Caco-2 (cell line): ENCODE results near the gene LHX5. TPM values are rescaled to one million over a fixed set of nuclear protein-coding genes. Genes with fewer than 3 reads are reported as not detected.
A peak's percentile ranks its signal among the peaks of the same experiment; 100 is the strongest.

Experiments
- BruUV-seq: library from RNA; stranded (reverse); fragments of 400-500 nt; replicated peaks from 2 replicates; lab custom pipeline; 2021; lab: Mats Ljungman, UMichigan
- CTCF ChIA-PET: fragments of 300-600 bp; sonication (Branson Sonifier 250); formaldehyde crosslinking; loops from one replicate; lab custom pipeline; 2022; ENCODE audit warnings: antibody characterized with exemption; lab: Charles Lee
- POLR2A ChIA-PET: fragments of 300-600 bp; sonication (Branson Sonifier 250); formaldehyde crosslinking; loops from one replicate; lab custom pipeline; 2022; ENCODE audit warnings: antibody characterized with exemption; lab: Charles Lee
- DNase-seq, 2 experiments: peaks; one replicate each; pipeline versions ENCODE4 v3.0.0 to v3.0.0-alpha.2; 2020 to 2022
- H3K27me3 ChIP-seq: replicated peaks from 2 replicates; pipeline ENCODE4 v1.6.0; 2011; ENCODE audit warnings: low read length; ENCODE audit not compliant: control insufficient read depth, insufficient read depth
- H3K36me3 ChIP-seq: 2 replicates; pipeline ENCODE4 v1.5.1; 2011; ENCODE audit warnings: low read length; ENCODE audit not compliant: control insufficient read depth, insufficient read depth
- H3K4me1 ChIP-seq: fragments of 250-450 bp; sonication (Bioruptor Pico); 2 replicates; pipeline ENCODE4 v1.5.1; 2020; ENCODE audit warnings: mild to moderate bottlenecking
- H3K4me3 ChIP-seq: 2 replicates; pipeline ENCODE4 v1.5.1; 2011; ENCODE audit warnings: low read depth, mild to moderate bottlenecking, control low read depth, low read length
- H3K9me3 ChIP-seq: fragments of 250-450 bp; sonication (Bioruptor Pico); 2 replicates; pipeline ENCODE4 v1.5.1; 2020; ENCODE audit warnings: mild to moderate bottlenecking, moderate library complexity
- H3K27ac Mint-ChIP-seq: one replicate; pipeline ENCODE4 v1.8.0; 2022; ENCODE audit warnings: mixed read lengths; ENCODE audit not compliant: unreplicated experiment
- H3K27me3 Mint-ChIP-seq: one replicate; pipeline ENCODE4 v1.8.0; 2022; ENCODE audit warnings: mixed read lengths; ENCODE audit not compliant: insufficient read depth, unreplicated experiment
- H3K36me3 Mint-ChIP-seq: one replicate; pipeline ENCODE4 v1.8.0; 2022; ENCODE audit warnings: mild to moderate bottlenecking, mixed read lengths; ENCODE audit not compliant: insufficient read depth, unreplicated experiment
- H3K4me1 Mint-ChIP-seq: one replicate; pipeline ENCODE4 v1.8.0; 2022; ENCODE audit warnings: low read depth, mixed read lengths; ENCODE audit not compliant: unreplicated experiment
- H3K4me3 Mint-ChIP-seq: one replicate; pipeline ENCODE4 v1.8.0; 2022; ENCODE audit warnings: mild to moderate bottlenecking, moderate library complexity, mixed read lengths; ENCODE audit not compliant: unreplicated experiment
- H3K9me3 Mint-ChIP-seq: one replicate; pipeline ENCODE4 v1.8.0; 2022; ENCODE audit warnings: mixed read lengths; ENCODE audit not compliant: unreplicated experiment
- CTCF ChIP-seq, 2 experiments: fragments of 200-600 bp in 1 of 2; IDR thresholded peaks; 1 replicate in 1 of 2; 2 replicates in 1 of 2; pipeline versions ENCODE4 v1.5.1 to v1.8.0; 2011 to 2022; ENCODE audit warnings: antibody characterized with exemption in 1 of 2, control low read depth in 1 of 2, inconsistent platforms in 1 of 2, low read depth in 1 of 2, low read length in 1 of 2, mild to moderate bottlenecking in 1 of 2, moderate library complexity in 1 of 2; ENCODE audit not compliant: insufficient read depth in 1 of 2, severe bottlenecking in 1 of 2, unreplicated experiment in 1 of 2
- intact Hi-C: fragments of 100-400 bp; cut with micrococcal nuclease; formaldehyde crosslinking; loops from one replicate; pipeline ENCODE4 v1.10.0; 2022; ENCODE audit not compliant: unreplicated experiment
- total RNA-seq: library from RNA; stranded (reverse); gene quantifications from 2 replicates; pipeline ENCODE4 v1.2.3, GENCODE V29; 2022

The LHX5 gene
- total RNA-seq, 1 experiment from 2014 or later = 0.25 TPM

- ChIA-PET POLR2A (no interaction called here), CTCF (interaction anchor here (0.6 kb wide), 1 partner anchor 284 kb away, joined by 12 read pairs; no protein-coding TSS in a partner anchor)
- no peak overlapping the region for H3K4me3 ChIP-seq
- H3K9me3 ChIP-seq = no peaks in the 10 kb centered on the region
- H3K4me3 Mint-ChIP-seq = no peak overlapping the region
- no peaks in the 10 kb centered on the region for H3K9me3 Mint-ChIP-seq
- H3K36me3 ChIP-seq = no peaks in the 10 kb centered on the region
- peaks cover 9% of the 10 kb centered on the region; the same call in 1 of the 2 replicates for H3K4me1 ChIP-seq
- no peaks in the 10 kb centered on the region for H3K36me3 Mint-ChIP-seq
- TF ChIP-seq CTCF (IDR thresholded peaks at IDR 0.05; ENCODE audit: insufficient read depth in 1 of 2, low read depth in 1 of 2, low read length in 1 of 2, severe bottlenecking in 1 of 2, unreplicated experiment in 1 of 2) = no peak
- intact Hi-C loops = no loop called here
- no peaks in the 10 kb centered on the region for H3K27me3 ChIP-seq
- no TSS peak for BruUV-seq
- no peak for DNase-seq
- peaks cover 7% of the 10 kb centered on the region for H3K4me1 Mint-ChIP-seq
- H3K27me3 Mint-ChIP-seq = no peaks in the 10 kb centered on the region
- no peak overlapping the region for H3K27ac Mint-ChIP-seq
Measured at GRCh38 chr12:113424456-113424855, 47.2 kb downstream of the LHX5 start.

- ChIA-PET CTCF (interaction anchor here (0.6 to 1.1 kb wide), 3 partner anchors 19 to 226 kb away, joined by 3 to 4 read pairs (median 4); no protein-coding TSS in a partner anchor), POLR2A (no interaction called here)
- no peak for TF ChIP-seq CTCF (IDR thresholded peaks at IDR 0.05; ENCODE audit: insufficient read depth in 1 of 2, low read depth in 1 of 2, low read length in 1 of 2, severe bottlenecking in 1 of 2, unreplicated experiment in 1 of 2)
- intact Hi-C loops = loop anchor here (2.0 kb wide), 1 partner anchor 110 kb away; no protein-coding TSS in a partner anchor
- H3K4me3 Mint-ChIP-seq = peak overlapping the region; percentile 84
- H3K27me3 Mint-ChIP-seq = no peaks in the 10 kb centered on the region
- peaks cover 7% of the 10 kb centered on the region for H3K4me1 Mint-ChIP-seq
- Histone ChIP-seq H3K27me3 (no peaks in the 10 kb centered on the region), H3K9me3 (no peaks in the 10 kb centered on the region), H3K4me1 (peaks cover 21% of the 10 kb centered on the region), H3K36me3 (no peaks in the 10 kb centered on the region), H3K4me3 (peak overlapping the region; percentile 33)
- H3K36me3 Mint-ChIP-seq = no peaks in the 10 kb centered on the region
- no peak for DNase-seq
- no peak overlapping the region for H3K27ac Mint-ChIP-seq
- no peaks in the 10 kb centered on the region for H3K9me3 Mint-ChIP-seq
- no TSS peak for BruUV-seq
Measured at GRCh38 chr12:113422886-113423669, 48.6 kb downstream of the LHX5 start.

- TSS peak; percentile 22 for BruUV-seq
Measured at GRCh38 chr12:113422030-113422885, 49.4 kb downstream of the LHX5 start, which contains the start of gene SDSL. SDSL (plus strand) TSS chr12:113422380; CDS start chr12:113427983, 5,603 bp downstream.

More at GRCh38 chr12:113422030-113422885, 49.4 kb downstream of the LHX5 start, which contains the start of gene SDSL:
- no peaks in the 10 kb centered on the region for H3K27me3 ChIP-seq
- Mint-ChIP-seq H3K27me3 (no peaks in the 10 kb centered on the region), H3K4me3 (peak within 1 kb of the TSS; percentile 84), H3K9me3 (no peaks in the 10 kb centered on the region), H3K36me3 (no peaks in the 10 kb centered on the region), H3K4me1 (peaks cover 7% of the 10 kb centered on the region), H3K27ac (peak within 1 kb of the TSS; percentile 75)
- POLR2A ChIA-PET = no interaction called here
- no peaks in the 10 kb centered on the region for H3K36me3 ChIP-seq
- TF ChIP-seq CTCF (IDR thresholded peaks at IDR 0.05; ENCODE audit: insufficient read depth in 1 of 2, low read depth in 1 of 2, low read length in 1 of 2, severe bottlenecking in 1 of 2, unreplicated experiment in 1 of 2) = no peak
- intact Hi-C loops = loop anchor here (2.0 kb wide), 1 partner anchor 109 kb away; no protein-coding TSS in a partner anchor
- CTCF ChIA-PET = interaction anchor here (0.6 to 1.1 kb wide), 4 partner anchors 18 to 441 kb away, joined by 3 to 4 read pairs (median 4); no protein-coding TSS in a partner anchor
- H3K4me1 ChIP-seq = peaks cover 27% of the 10 kb centered on the region
- DNase-seq = peak; percentile 49 to 66
- H3K9me3 ChIP-seq = no peaks in the 10 kb centered on the region
- peak within 1 kb of the TSS; percentile 33 for H3K4me3 ChIP-seq
